GM06990 (cell line): ENCODE measurements around the gene C16orf87.

Experiments used
- DNase-seq: peaks from one replicate; pipeline ENCODE4 v3.0.0-alpha.2; 2011; ENCODE audit not compliant: insufficient read length; ENCODE audit errors: extremely low read depth
- H3K27me3 ChIP-seq: replicated peaks from 2 replicates; pipeline ENCODE4 v1.6.0; 2011; ENCODE audit warnings: low read length; ENCODE audit not compliant: control insufficient read depth, insufficient read depth
- H3K36me3 ChIP-seq: 2 replicates; pipeline ENCODE4 v1.5.1; 2011; ENCODE audit warnings: low read length; ENCODE audit not compliant: control insufficient read depth, insufficient read depth
- H3K4me3 ChIP-seq: replicated peaks from 2 replicates; pipeline ENCODE4 v1.5.1; 2011; ENCODE audit warnings: low read depth, mild to moderate bottlenecking, control low read depth, low read length
- CTCF ChIP-seq: IDR thresholded peaks from 2 replicates; pipeline ENCODE4 v1.5.1; 2011; ENCODE audit warnings: low read length, control low read depth, mild to moderate bottlenecking, inconsistent platforms; ENCODE audit not compliant: insufficient read depth, poor library complexity, severe bottlenecking

Gene C16orf87

GRCh38 chr16:46757339-46758050, 73.5 kb downstream of the C16orf87 start:
- Histone ChIP-seq H3K4me3 (no peak overlapping the region), H3K36me3 (no peaks in the 10 kb centered on the region), H3K27me3 (no peaks in the 10 kb centered on the region; the same call in 1 of the 2 replicates)
- no peak for DNase-seq
- TF ChIP-seq CTCF, result no peak

DNA sequence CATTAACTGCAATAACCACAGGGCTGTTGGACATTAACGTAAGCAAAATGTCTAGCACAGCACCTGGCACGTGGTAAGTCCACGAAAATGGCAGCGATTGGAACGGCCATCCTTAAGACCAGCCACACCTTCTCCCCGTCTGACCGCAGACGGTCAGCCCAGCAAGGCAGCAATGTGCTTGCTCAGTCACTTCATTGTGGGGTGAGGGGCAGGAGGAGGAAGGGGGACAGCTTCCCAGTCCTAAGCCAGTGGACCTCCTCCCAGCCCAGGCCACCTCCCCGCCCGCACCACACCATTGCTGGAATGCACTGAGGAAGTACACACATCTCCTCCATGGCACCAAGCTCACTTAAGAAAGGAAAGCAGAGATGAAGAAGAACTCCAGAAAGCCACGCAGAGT, 74.2 kb downstream of the C16orf87 start:
- DNase-seq, result no peak
- no peak for TF ChIP-seq CTCF
- Histone ChIP-seq H3K27me3 (no peaks in the 10 kb centered on the region; the same call in 1 of the 2 replicates), H3K4me3 (no peak overlapping the region), H3K36me3 (no peaks in the 10 kb centered on the region)

- H3K36me3 ChIP-seq, result no peaks in the 10 kb centered on the region
- DNase-seq, result no peak
- no peak for TF ChIP-seq CTCF
Observed at GRCh38 chr16:46753015-46753414, 78.0 kb downstream of the C16orf87 start.

DNA sequence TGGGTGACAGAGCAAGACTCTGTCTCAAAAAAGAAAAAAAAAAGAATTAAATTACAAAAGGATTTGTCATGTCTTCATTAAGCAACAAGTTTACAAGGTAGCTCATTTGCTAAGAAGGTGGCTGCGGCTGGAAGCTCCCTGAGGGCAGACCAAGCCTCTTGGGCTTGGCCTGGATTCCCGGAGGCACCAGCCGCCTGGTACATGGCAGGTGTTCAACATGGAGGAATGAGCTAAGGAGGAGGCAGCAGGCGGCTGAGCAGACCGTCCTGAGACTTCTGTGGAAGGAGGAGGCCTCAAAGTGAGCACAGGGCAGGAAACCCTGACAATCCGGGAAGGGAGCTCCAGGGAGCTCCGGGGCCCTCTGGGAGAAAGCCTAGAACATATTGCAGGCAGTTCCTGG, 79.6 kb downstream of the C16orf87 start:
- H3K4me3 ChIP-seq, result no peak overlapping the region
- no peaks in the 10 kb centered on the region for H3K27me3 ChIP-seq
- H3K36me3 ChIP-seq, result no peaks in the 10 kb centered on the region
- no peak for TF ChIP-seq CTCF
- no peak for DNase-seq

More at GRCh38 chr16:46753015-46753414, 78.0 kb downstream of the C16orf87 start:
- H3K4me3 ChIP-seq, result no peak overlapping the region
- H3K27me3 ChIP-seq, result no peaks in the 10 kb centered on the region

- no peaks in the 10 kb centered on the region for H3K27me3 ChIP-seq
- H3K4me3 ChIP-seq, result no peak overlapping the region
- no peaks in the 10 kb centered on the region for H3K36me3 ChIP-seq
- peak; percentile 27 for DNase-seq
- no peak for TF ChIP-seq CTCF
Observed at GRCh38 chr16:46748775-46749705, 81.9 kb downstream of the C16orf87 start.
